Bronchial epithelial cell (primary cell): ENCODE measurements around the gene DCHS1. TPM values are rescaled to one million over a fixed set of nuclear protein-coding genes. Genes with fewer than 3 reads are reported as not detected.

Source experiments
- DNase-seq: peaks from one replicate; pipeline ENCODE4 v3.0.0-alpha.2; 2010; ENCODE audit warnings: low read depth
- FAIRE-seq: peaks from 2 replicates; lab custom pipeline; 2011; peaks lifted over from hg19 to GRCh38; lab: Jason Lieb, UNC
- H3K27me3 ChIP-seq: 2 replicates; pipeline ENCODE4 v1.5.1; 2011; ENCODE audit warnings: low read length; ENCODE audit not compliant: control insufficient read depth, insufficient read depth
- H3K36me3 ChIP-seq: 2 replicates; pipeline ENCODE4 v1.5.1; 2011; ENCODE audit warnings: low read length; ENCODE audit not compliant: control insufficient read depth, insufficient read depth
- H3K4me3 ChIP-seq: 2 replicates; pipeline ENCODE4 v1.5.1; 2011; ENCODE audit warnings: mild to moderate bottlenecking, low read depth, low read length, control low read depth
- total RNA-seq: library from RNA; depleted of rRNA; stranded (reverse); fragments of >200 nt; gene quantifications from 2 replicates; pipeline ENCODE4 v1.2.1, GENCODE V29; 2014
- TF ChIP-seq, protein P1 (sequence below): IDR thresholded peaks from 2 replicates; pipeline ENCODE4 v1.5.1; 2011; ENCODE audit warnings: mild to moderate bottlenecking, moderate library complexity, low read length, control low read depth, inconsistent platforms; ENCODE audit not compliant: insufficient read depth, severe bottlenecking

Gene DCHS1
- total RNA-seq, 1 donor from 2014 or later: 0.26 TPM

DNA sequence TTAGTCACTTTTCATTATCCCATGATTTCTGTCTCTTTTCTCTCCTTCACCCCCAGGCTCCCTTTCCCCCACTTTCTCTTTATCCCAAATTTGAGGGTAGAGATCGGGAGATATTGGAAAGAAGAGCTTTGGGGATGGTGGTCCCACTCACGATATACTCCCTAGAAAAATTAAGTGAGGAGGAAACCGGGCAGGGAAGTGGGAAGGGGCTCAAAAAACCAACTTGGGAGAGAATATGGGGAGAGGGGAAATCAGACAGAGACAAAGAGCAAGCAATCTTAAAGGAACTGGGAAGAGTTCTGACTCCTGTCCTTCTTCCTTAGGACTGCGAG is 941 bp upstream of the DCHS1 start:
- H3K27me3 ChIP-seq: peaks cover 23% of the 10 kb centered on the region
- FAIRE-seq: no peak
- TF ChIP-seq, protein P1, sequence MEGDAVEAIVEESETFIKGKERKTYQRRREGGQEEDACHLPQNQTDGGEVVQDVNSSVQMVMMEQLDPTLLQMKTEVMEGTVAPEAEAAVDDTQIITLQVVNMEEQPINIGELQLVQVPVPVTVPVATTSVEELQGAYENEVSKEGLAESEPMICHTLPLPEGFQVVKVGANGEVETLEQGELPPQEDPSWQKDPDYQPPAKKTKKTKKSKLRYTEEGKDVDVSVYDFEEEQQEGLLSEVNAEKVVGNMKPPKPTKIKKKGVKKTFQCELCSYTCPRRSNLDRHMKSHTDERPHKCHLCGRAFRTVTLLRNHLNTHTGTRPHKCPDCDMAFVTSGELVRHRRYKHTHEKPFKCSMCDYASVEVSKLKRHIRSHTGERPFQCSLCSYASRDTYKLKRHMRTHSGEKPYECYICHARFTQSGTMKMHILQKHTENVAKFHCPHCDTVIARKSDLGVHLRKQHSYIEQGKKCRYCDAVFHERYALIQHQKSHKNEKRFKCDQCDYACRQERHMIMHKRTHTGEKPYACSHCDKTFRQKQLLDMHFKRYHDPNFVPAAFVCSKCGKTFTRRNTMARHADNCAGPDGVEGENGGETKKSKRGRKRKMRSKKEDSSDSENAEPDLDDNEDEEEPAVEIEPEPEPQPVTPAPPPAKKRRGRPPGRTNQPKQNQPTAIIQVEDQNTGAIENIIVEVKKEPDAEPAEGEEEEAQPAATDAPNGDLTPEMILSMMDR: no peak

DNA sequence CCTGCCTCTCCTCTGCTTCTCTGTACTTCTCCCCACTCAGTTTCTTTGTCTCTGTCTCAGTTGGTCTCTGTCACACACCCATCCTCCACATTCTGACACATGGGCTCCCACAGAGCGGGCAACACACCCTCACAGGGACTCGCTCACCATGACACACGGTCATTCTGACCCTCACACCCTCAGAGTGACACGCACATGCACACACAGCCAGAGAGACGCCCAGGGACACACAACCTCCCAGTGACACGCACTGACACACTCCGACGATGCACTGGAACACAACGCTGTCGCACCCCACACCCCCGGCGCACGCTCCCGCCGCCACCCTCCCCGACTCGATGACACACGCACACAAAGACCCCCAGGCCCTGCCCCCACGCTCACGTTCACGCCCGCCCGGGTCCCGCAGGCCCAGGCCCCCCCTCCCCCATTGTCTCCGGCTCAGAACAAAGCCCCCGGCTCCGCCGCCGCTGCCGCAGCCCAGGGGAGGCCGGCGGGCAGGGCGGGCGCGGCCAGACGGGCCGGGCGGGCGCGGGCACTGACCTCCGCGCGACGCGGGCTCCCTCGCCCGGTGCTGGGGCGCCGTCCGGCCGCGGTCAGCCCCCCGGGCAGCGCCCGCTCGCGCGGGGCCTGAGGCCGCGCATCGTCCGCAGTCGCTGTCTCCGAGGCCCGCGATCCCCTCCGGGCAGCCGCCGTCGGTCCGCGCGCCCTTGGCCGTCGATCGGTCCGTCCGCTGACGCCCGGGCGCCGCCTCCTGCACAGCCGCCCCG is 404 bp downstream of the DCHS1 start:
- H3K27me3 ChIP-seq: peaks cover 25% of the 10 kb centered on the region
- TF ChIP-seq, protein P1: no peak
- no peaks in the 10 kb centered on the region for H3K36me3 ChIP-seq

More for the DNA sequence above, 941 bp upstream of the DCHS1 start:
- Histone ChIP-seq H3K4me3 (no peak overlapping the region), H3K36me3 (no peaks in the 10 kb centered on the region)
- no peak for DNase-seq

DNA sequence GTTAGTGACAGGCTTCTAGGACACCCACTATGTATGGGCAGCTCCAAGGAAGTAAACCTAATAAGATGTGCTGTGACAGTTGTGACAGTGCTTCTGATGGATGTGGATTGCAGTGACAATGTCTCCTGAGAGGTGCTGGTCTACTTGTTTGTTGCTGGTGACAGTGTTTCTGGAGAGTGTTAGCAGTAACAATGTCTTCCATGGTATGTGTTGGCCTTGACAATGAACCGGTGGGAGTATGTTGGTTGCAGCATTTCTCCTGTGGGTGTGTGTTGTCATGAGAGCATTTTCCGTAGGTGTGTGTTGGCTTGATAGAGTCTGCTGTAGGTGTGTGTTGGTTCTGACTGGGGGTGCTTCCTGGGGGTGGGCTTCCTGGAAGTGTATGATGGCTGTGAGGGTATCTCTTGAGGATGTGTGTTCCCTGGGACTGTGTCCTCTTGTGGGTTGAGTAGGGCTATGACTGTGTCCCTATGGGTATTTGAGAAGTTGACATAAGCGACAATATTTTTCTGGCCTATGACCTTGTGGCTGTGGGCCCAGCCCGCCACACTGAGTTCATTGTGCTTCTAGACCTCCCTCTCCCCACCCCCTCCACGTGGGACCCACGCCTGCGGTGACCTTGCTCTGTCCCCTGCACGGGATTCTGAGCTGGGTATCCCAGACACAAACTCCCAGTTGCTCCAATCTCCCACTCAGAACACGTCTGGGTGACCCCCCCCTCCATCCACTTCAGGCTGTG is 1.2 kb downstream of the DCHS1 start:
- no peak overlapping the region for H3K4me3 ChIP-seq

More for the DNA sequence above, 404 bp downstream of the DCHS1 start:
- H3K4me3 ChIP-seq: no peak overlapping the region
- no peak for DNase-seq
- FAIRE-seq: no peak

DNA sequence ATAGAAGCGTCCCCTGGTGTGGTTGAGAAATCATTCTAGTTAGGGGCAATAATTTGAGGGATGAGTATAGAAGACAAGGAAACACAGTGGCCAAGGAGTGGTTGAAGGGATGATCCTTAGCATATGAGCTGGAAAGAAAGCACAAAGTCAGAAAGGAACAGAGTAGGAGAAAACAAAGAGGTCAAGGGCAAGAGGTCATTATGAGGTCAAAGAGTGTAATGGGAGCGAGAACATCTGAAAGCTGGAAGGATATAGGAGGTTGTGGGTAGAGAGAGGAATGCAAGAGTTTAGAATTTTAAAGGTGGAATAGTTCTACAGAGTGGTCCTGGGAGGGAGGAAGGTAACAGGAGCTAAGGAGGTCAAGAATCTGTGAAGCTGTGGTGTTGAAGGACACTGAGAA is 2.0 kb downstream of the DCHS1 start:
- Histone ChIP-seq H3K4me3 (no peak overlapping the region), H3K36me3 (no peaks in the 10 kb centered on the region), H3K27me3 (peaks cover 30% of the 10 kb centered on the region)
- DNase-seq (no peak), FAIRE-seq (no peak)
- TF ChIP-seq, protein P1: no peak

More for the DNA sequence above, 1.2 kb downstream of the DCHS1 start:
- FAIRE-seq (no peak), DNase-seq (no peak)
- Histone ChIP-seq H3K36me3 (no peaks in the 10 kb centered on the region), H3K27me3 (peaks cover 30% of the 10 kb centered on the region)
- TF ChIP-seq, protein P1: no peak

DNA sequence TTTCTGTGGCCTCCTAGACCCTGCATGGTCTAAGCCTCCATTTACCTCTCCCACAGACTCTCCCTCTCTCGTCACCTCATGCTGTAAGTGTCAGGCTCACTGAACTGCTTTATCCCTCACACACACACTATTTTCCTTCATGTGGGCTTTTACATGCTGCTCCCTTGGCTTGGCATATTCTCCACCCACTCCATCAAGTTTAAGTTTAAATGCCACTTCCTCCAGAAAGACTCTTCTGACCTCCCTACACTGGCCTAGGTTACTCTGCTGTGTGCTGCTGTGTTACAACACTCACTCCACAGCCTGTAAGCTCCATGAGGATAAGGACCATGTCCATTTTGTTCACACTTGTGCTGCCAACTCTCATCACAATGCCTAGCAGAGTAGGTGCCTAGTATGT is 2.5 kb downstream of the DCHS1 start:
- Histone ChIP-seq H3K27me3 (peaks cover 32% of the 10 kb centered on the region), H3K36me3 (no peaks in the 10 kb centered on the region), H3K4me3 (no peak overlapping the region)
- TF ChIP-seq, protein P1: no peak
- FAIRE-seq (no peak), DNase-seq (no peak)
